CD14-positive monocyte (primary cell): ENCODE data around the gene C9orf50. TPM values are rescaled to one million over a fixed set of nuclear protein-coding genes. Genes with fewer than 3 reads are reported as not detected.

Experiments
- DNase-seq, 3 donors: peaks; one replicate each; pipeline ENCODE4 v3.0.0-alpha.2; 2011 to 2022
- H2AFZ ChIP-seq: 2 replicates; pipeline ENCODE4 v1.6.0; 2012; ENCODE audit warnings: mild to moderate bottlenecking, low read depth, low read length, inconsistent platforms; ENCODE audit not compliant: insufficient read depth, poor library complexity, severe bottlenecking
- H3K27ac ChIP-seq, 2 donors: 1 replicate in 1 of 2; 2 replicates in 1 of 2; pipeline ENCODE4 v1.5.1; 2012 to 2013; ENCODE audit warnings: low read length in 2 of 2, control low read depth in 1 of 2, inconsistent platforms in 1 of 2, low read depth in 1 of 2, mild to moderate bottlenecking in 1 of 2
- H3K27me3 ChIP-seq, 2 donors: one replicate each; pipeline versions ENCODE4 v1.6.0 to v1.6.1; 2011 to 2013; ENCODE audit warnings: low read length in 2 of 2; ENCODE audit not compliant: control insufficient read depth in 2 of 2, insufficient read depth in 2 of 2
- H3K36me3 ChIP-seq, 2 donors: replicated peaks in 1 of 2; 1 replicate in 1 of 2; 2 replicates in 1 of 2; pipeline versions ENCODE4 v1.5.1 to v1.6.1; 2012 to 2013; ENCODE audit warnings: low read length in 2 of 2, control low read depth in 1 of 2, inconsistent platforms in 1 of 2, mild to moderate bottlenecking in 1 of 2; ENCODE audit not compliant: insufficient read depth in 2 of 2, control insufficient read depth in 1 of 2
- H3K4me1 ChIP-seq, 2 donors: 1 replicate in 1 of 2; 2 replicates in 1 of 2; pipeline versions ENCODE4 v1.5.1 to v1.6.1; 2012 to 2013; ENCODE audit warnings: low read length in 2 of 2, control low read depth in 1 of 2, inconsistent platforms in 1 of 2, mild to moderate bottlenecking in 1 of 2, moderate library complexity in 1 of 2; ENCODE audit not compliant: insufficient read depth in 2 of 2, control insufficient read depth in 1 of 2
- H3K4me2 ChIP-seq: replicated peaks from 2 replicates; pipeline ENCODE3; 2012; ENCODE audit warnings: low read length, moderate library complexity, mild to moderate bottlenecking; ENCODE audit not compliant: poor library complexity, severe bottlenecking; ENCODE audit errors: extremely low read depth
- H3K4me3 ChIP-seq, 3 experiments: fragments of 200-600 bp in 1 of 3; sonication (generic) in 1 of 3; replicated peaks in 1 of 3; 1 replicate in 2 of 3; 2 replicates in 1 of 3; pipeline ENCODE4 v1.5.1; 2011 to 2013; ENCODE audit warnings: low read length in 3 of 3, mild to moderate bottlenecking in 3 of 3, control low read depth in 2 of 3, low read depth in 2 of 3, inconsistent platforms in 1 of 3, moderate library complexity in 1 of 3
- H3K79me2 ChIP-seq: 2 replicates; pipeline ENCODE4 v1.6.0; 2012; ENCODE audit warnings: mild to moderate bottlenecking, control low read depth, inconsistent platforms, low read length, moderate library complexity; ENCODE audit not compliant: insufficient read depth
- H3K9ac ChIP-seq: 2 replicates; pipeline ENCODE4 v1.6.0; 2017; ENCODE audit warnings: low read length, mild to moderate bottlenecking; ENCODE audit not compliant: insufficient read depth, poor library complexity, severe bottlenecking
- H3K9me3 ChIP-seq, 2 donors: replicated peaks in 1 of 2; 1 replicate in 1 of 2; 2 replicates in 1 of 2; pipeline versions ENCODE4 v1.5.1 to v1.6.1; 2012 to 2013; ENCODE audit warnings: low read length in 2 of 2, control low read depth in 1 of 2; ENCODE audit not compliant: control insufficient read depth in 1 of 2, insufficient read depth in 1 of 2
- H4K20me1 ChIP-seq: 2 replicates; pipeline ENCODE4 v1.6.0; 2012; ENCODE audit warnings: mild to moderate bottlenecking, low read length, control low read depth, moderate library complexity; ENCODE audit not compliant: insufficient read depth
- H3K27ac Mint-ChIP-seq, 7 donors: one replicate each; pipeline ENCODE4 v1.8.0; 2020; ENCODE audit warnings: mild to moderate bottlenecking in 7 of 7, mixed read lengths in 7 of 7, moderate library complexity in 6 of 7, inconsistent platforms in 2 of 7
- H3K27me3 Mint-ChIP-seq, 3 donors: one replicate each; pipeline ENCODE4 v1.8.0; 2021 to 2022; ENCODE audit warnings: low read depth in 3 of 3, mild to moderate bottlenecking in 3 of 3, mixed read lengths in 3 of 3, moderate library complexity in 3 of 3, inconsistent platforms in 1 of 3
- H3K36me3 Mint-ChIP-seq, 2 donors: one replicate each; pipeline ENCODE4 v1.8.0; 2020; ENCODE audit warnings: mixed read lengths in 2 of 2, inconsistent platforms in 1 of 2, mild to moderate bottlenecking in 1 of 2
- H3K4me1 Mint-ChIP-seq: one replicate; pipeline ENCODE4 v1.8.0; 2020; ENCODE audit warnings: mild to moderate bottlenecking, mixed read lengths
- H3K4me3 Mint-ChIP-seq, 2 donors: one replicate each; pipeline ENCODE4 v1.8.0; 2020; ENCODE audit warnings: mild to moderate bottlenecking in 2 of 2, mixed read lengths in 2 of 2, moderate library complexity in 1 of 2
- H3K9me3 Mint-ChIP-seq, 7 donors: one replicate each; pipeline ENCODE4 v1.8.0; 2020 to 2022; ENCODE audit warnings: mixed read lengths in 7 of 7, mild to moderate bottlenecking in 6 of 7, moderate library complexity in 6 of 7, inconsistent platforms in 2 of 7
- CTCF ChIP-seq: fragments of 200-600 bp; IDR thresholded peaks from one replicate; pipeline ENCODE4 v1.8.0; 2022; ENCODE audit warnings: antibody characterized with exemption, mild to moderate bottlenecking
- WGBS: methylation state at CpG from one replicate; pipeline ENCODE4 v1.1.5; 2013; ENCODE audit warnings: missing lambda C conversion rate; ENCODE audit not compliant: insufficient coverage; 5-methylcytosine and 5-hydroxymethylcytosine counted together
- intact Hi-C, 2 donors: fragments of 100-400 bp; cut with micrococcal nuclease; formaldehyde crosslinking; loops; one replicate each; pipeline versions ENCODE4 v1.15.0 to v1.15.1; 2023
- polyA plus RNA-seq, 3 donors: library from polyadenylated mRNA; depleted of rRNA in 1 of 3; unstranded in 2 of 3; stranded (reverse) in 1 of 3; fragments of 300-500 nt in 2 of 3; fragments of >200 nt in 1 of 3; fragmentation: Illumina TruSeq in 2 of 3; gene quantifications; 1 replicate in 2 of 3; 2 replicates in 1 of 3; pipeline ENCODE4 v1.2.3, GENCODE V29; 2012 to 2021

The C9orf50 gene
- polyA plus RNA-seq, 3 donors, result not detected

DNA sequence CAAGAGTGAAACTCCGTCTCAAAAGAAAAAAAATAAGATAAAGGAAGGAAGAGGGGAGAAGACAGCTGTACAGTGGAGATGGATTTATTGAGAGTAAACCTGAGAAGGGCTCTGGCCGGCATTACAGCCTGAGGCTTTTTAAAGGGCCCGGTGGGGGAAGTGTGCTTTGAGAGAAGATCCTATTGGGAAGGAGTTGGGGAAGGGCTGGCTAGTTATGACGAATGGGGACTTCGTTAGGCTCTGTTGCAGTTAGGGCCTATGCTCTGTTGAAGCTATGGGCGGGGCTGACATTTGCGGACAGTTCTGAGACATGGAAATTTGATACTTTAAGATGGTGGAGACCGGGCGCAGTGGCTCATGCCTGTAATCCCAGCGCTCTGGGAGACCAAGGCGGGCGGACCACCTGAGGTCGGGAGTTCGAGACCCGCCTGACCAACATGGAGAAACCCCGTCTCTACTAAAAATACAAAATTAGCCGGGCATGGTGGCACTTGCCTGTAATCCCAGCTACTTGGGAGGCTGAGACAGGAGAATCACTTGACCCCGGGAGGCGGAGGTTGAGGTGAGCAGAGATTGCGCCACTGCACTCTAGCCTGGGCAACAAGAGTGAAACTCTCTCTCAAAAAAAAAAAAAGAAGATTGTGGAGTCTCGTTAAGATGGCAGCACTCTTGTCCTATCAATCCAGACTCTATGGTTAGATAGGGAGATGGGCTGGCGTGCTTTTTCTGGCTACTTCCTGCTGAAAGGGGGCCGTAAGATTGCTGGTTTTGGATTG lies 33.2 kb downstream of the C9orf50 start:
- Mint-ChIP-seq H3K27ac (peak overlapping the region in 2 of 7 donors; percentile 27 to 50), H3K4me1 (peaks cover 17% of the 10 kb centered on the region), H3K4me3 (no peak overlapping the region), H3K9me3 (peaks cover 0 to 2% (median 0%) of the 10 kb centered on the region in 7 donors), H3K36me3 (no peaks in the 10 kb centered on the region), H3K27me3 (peaks cover 3 to 5% (median 4%) of the 10 kb centered on the region in 3 donors)
- Histone ChIP-seq H4K20me1 (no peaks in the 10 kb centered on the region), H3K79me2 (no peaks in the 10 kb centered on the region), H3K4me1 (peaks cover 16 to 17% of the 10 kb centered on the region in 2 donors), H3K27ac (no peak overlapping the region), H3K36me3 (no peaks in the 10 kb centered on the region), H3K9me3 (no peaks in the 10 kb centered on the region), H3K4me3 (no peak overlapping the region), H3K27me3 (no peaks in the 10 kb centered on the region), H3K4me2 (no peak overlapping the region), H2AFZ (no peak overlapping the region), H3K9ac (no peak overlapping the region)
- DNase-seq, result no peak
- intact Hi-C loops, result no loop called here
- WGBS, result 70% methylated on average over 15 of the region's 23 CpGs
- TF ChIP-seq CTCF, result no peak

DNA sequence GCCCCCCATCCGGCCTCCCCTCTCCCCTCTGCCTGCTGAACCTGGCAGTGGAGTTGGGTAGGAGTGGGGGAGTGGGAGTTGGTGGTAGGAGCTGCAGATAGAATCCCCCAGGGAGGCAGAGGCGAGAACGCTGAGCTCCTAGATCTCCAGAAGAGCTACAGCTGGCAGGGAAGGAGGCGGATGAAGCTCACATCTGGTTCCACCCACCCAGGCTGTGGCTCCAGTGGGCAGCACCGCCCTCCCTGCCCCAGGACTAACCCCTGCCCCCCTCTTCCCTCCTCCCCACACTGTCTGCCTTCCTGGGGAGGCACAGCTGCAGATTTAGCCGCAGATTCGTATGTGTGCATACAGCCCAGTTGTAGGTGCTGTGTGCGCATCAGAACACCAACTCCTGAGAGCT lies 34.2 kb downstream of the C9orf50 start:
- Histone ChIP-seq H4K20me1 (no peaks in the 10 kb centered on the region), H3K36me3 (no peaks in the 10 kb centered on the region), H3K27me3 (no peaks in the 10 kb centered on the region), H3K9me3 (no peaks in the 10 kb centered on the region), H3K79me2 (no peaks in the 10 kb centered on the region), H3K4me1 (peaks cover 16 to 17% of the 10 kb centered on the region in 2 donors), H3K9ac (no peak overlapping the region), H3K4me2 (no peak overlapping the region), H3K27ac (no peak overlapping the region), H2AFZ (no peak overlapping the region), H3K4me3 (no peak overlapping the region)
- no peak overlapping the region for H3K4me3 Mint-ChIP-seq
- 74% methylated on average over 6 of the region's 8 CpGs for WGBS
- peaks cover 3 to 5% (median 4%) of the 10 kb centered on the region in 3 donors for H3K27me3 Mint-ChIP-seq
- H3K4me1 Mint-ChIP-seq, result peaks cover 17% of the 10 kb centered on the region
- peaks cover 0 to 2% (median 0%) of the 10 kb centered on the region in 7 donors for H3K9me3 Mint-ChIP-seq
- H3K27ac Mint-ChIP-seq, result peak overlapping the region in 1 of 7 donors; percentile 50
- no peak for DNase-seq
- TF ChIP-seq CTCF, result no peak
- intact Hi-C loops, result no loop called here
- no peaks in the 10 kb centered on the region for H3K36me3 Mint-ChIP-seq
